ENCODE data around the gene CD200.

CD200 gene

GRCh38 chr3:112333381-112334317, 693 bp downstream of the CD200 start:
- no peak for DNase-seq (ENCODE audit: low read depth, low spot score)

- DNase-seq (ENCODE audit: low read depth, low spot score): no peak
Observed at GRCh38 chr3:112334691-112335433, 1.9 kb downstream of the CD200 start.

- no peak for DNase-seq (ENCODE audit: low read depth, low spot score)
Observed at GRCh38 chr3:112335434-112335781, 2.5 kb downstream of the CD200 start.

GRCh38 chr3:112338021-112338726, 5.2 kb downstream of the CD200 start:
- no peak for DNase-seq (ENCODE audit: low read depth, low spot score)

- DNase-seq (ENCODE audit: low read depth, low spot score): no peak
Observed at GRCh38 chr3:112338727-112339056, 5.7 kb downstream of the CD200 start.

- DNase-seq (ENCODE audit: low read depth, low spot score): no peak
Observed at GRCh38 chr3:112339134-112339533, 6.2 kb downstream of the CD200 start.

GRCh38 chr3:112339609-112340008, 6.7 kb downstream of the CD200 start:
- no peak for DNase-seq (ENCODE audit: low read depth, low spot score)

GRCh38 chr3:112341386-112341785, 8.4 kb downstream of the CD200 start:
- no peak for DNase-seq (ENCODE audit: low read depth, low spot score)

- DNase-seq (ENCODE audit: low read depth, low spot score): no peak
Observed at GRCh38 chr3:112345681-112346080, 12.7 kb downstream of the CD200 start.

- no peak for DNase-seq (ENCODE audit: low read depth, low spot score)
Observed at GRCh38 chr3:112346491-112347122, 13.7 kb downstream of the CD200 start.

- DNase-seq (ENCODE audit: low read depth, low spot score): no peak
Observed at GRCh38 chr3:112348943-112349342, 16.0 kb downstream of the CD200 start.

- no peak for DNase-seq (ENCODE audit: low read depth, low spot score)
Observed at GRCh38 chr3:112349557-112349956, 16.6 kb downstream of the CD200 start.

GRCh38 chr3:112350018-112350810, 17.3 kb downstream of the CD200 start:
- no peak for DNase-seq (ENCODE audit: low read depth, low spot score)

- no peak for DNase-seq (ENCODE audit: low read depth, low spot score)
Observed at GRCh38 chr3:112351036-112351435, 18.1 kb downstream of the CD200 start.

- DNase-seq (ENCODE audit: low read depth, low spot score): no peak
Observed at GRCh38 chr3:112351823-112352222, 18.9 kb downstream of the CD200 start.

GRCh38 chr3:112352720-112353119, 19.8 kb downstream of the CD200 start:
- no peak for DNase-seq (ENCODE audit: low read depth, low spot score)

- no peak for DNase-seq (ENCODE audit: low read depth, low spot score)
Observed at GRCh38 chr3:112353365-112353764, 20.4 kb downstream of the CD200 start.

- no peak for DNase-seq (ENCODE audit: low read depth, low spot score)
Observed at GRCh38 chr3:112354642-112355306, 21.8 kb downstream of the CD200 start.

GRCh38 chr3:112355307-112355687, 22.3 kb downstream of the CD200 start:
- no peak for DNase-seq (ENCODE audit: low read depth, low spot score)

- no peak for DNase-seq (ENCODE audit: low read depth, low spot score)
Observed at GRCh38 chr3:112357930-112358780, 25.2 kb downstream of the CD200 start.
